Urinary bladder (tissue), 4 donors: ENCODE measurements around the gene RAB39A. TPM values are rescaled to one million over a fixed set of nuclear protein-coding genes. Genes with fewer than 3 reads are reported as not detected.
"Not testable (repeated sequence)": the region's sequence is repeated elsewhere in the genome, so short reads cannot be mapped to it uniquely, and the experiment has no call there.

ENCODE experiments used
- DNase-seq: peaks from one replicate; pipeline ENCODE4 v3.0.0-alpha.2; 2015; ENCODE audit errors: extremely low spot score
- H3K27ac ChIP-seq: one replicate; pipeline ENCODE4 v1.5.1; 2013; ENCODE audit warnings: low read depth, mild to moderate bottlenecking, moderate library complexity
- H3K36me3 ChIP-seq: one replicate; pipeline ENCODE4 v1.6.1; 2013; ENCODE audit warnings: mild to moderate bottlenecking, moderate library complexity; ENCODE audit not compliant: insufficient read depth
- H3K4me1 ChIP-seq: one replicate; pipeline ENCODE4 v1.6.1; 2013; ENCODE audit warnings: mild to moderate bottlenecking, moderate library complexity; ENCODE audit not compliant: insufficient read depth
- H3K4me3 ChIP-seq: one replicate; pipeline ENCODE4 v1.5.1; 2013; ENCODE audit warnings: low read depth, low read length
- WGBS: extraction: QIAGEN DNeasy Blood & Tissue Kit; methylation state at CpG from one replicate; pipeline ENCODE4 v1.1.7; 2013; 5-methylcytosine and 5-hydroxymethylcytosine counted together
- polyA plus RNA-seq: library from polyadenylated mRNA; stranded (reverse); fragments of 200-250 nt; gene quantifications from one replicate; pipeline ENCODE4 v1.2.3, GENCODE V29; 2013
- total RNA-seq: library from RNA; depleted of rRNA; stranded (reverse); fragments of >200 nt; gene quantifications from one replicate; pipeline ENCODE4 v1.2.3, GENCODE V29; 2014
- donor health status: healthy with polysubstance abuse.
- donor health status: healthy.

The RAB39A gene
- total and polyA plus RNA-seq, 2 donors = 0.27 to 4.0 TPM

GRCh38 chr11:107929611-107930200, 1.5 kb downstream of the RAB39A start:
- H3K4me3 ChIP-seq = no peak overlapping the region

GRCh38 chr11:107931206-107931605, 3.0 kb downstream of the RAB39A start:
- no peak overlapping the region for H3K4me3 ChIP-seq
- no peaks in the 10 kb centered on the region for H3K4me1 ChIP-seq
- no peak for DNase-seq
- no peak overlapping the region for H3K27ac ChIP-seq
- WGBS = 82% methylated on average over 7 of the region's 7 CpGs
- no peaks in the 10 kb centered on the region for H3K36me3 ChIP-seq

More at GRCh38 chr11:107929611-107930200, 1.5 kb downstream of the RAB39A start:
- WGBS = 32% methylated on average over 10 of the region's 10 CpGs
- DNase-seq = no peak
- H3K36me3 ChIP-seq = no peaks in the 10 kb centered on the region
- H3K4me1 ChIP-seq = no peaks in the 10 kb centered on the region
- no peak overlapping the region for H3K27ac ChIP-seq

GRCh38 chr11:107947904-107948303, 19.7 kb downstream of the RAB39A start:
- Histone ChIP-seq H3K4me3 (no peak overlapping the region), H3K27ac (no peak overlapping the region), H3K4me1 (no peaks in the 10 kb centered on the region), H3K36me3 (no peaks in the 10 kb centered on the region)
- no peak for DNase-seq
- WGBS = 66% methylated on average over 4 of the region's 4 CpGs

- H3K4me1 ChIP-seq, H3K4me3 ChIP-seq: not testable (repeated sequence)
- 78% methylated on average over 12 of the region's 12 CpGs for WGBS
These were observed 20.1 kb downstream of the RAB39A start for GRCh38 chr11:107948328-107948727.

GRCh38 chr11:107951155-107951554, 22.9 kb downstream of the RAB39A start:
- H3K27ac ChIP-seq = no peak overlapping the region
- no peaks in the 10 kb centered on the region for H3K36me3 ChIP-seq
- H3K4me3 ChIP-seq = no peak overlapping the region
- H3K4me1 ChIP-seq = no peaks in the 10 kb centered on the region
- DNase-seq = no peak

More at GRCh38 chr11:107948328-107948727, 20.1 kb downstream of the RAB39A start:
- H3K36me3 ChIP-seq, DNase-seq, H3K27ac ChIP-seq: not testable (repeated sequence)

GRCh38 chr11:107953446-107953845, 25.2 kb downstream of the RAB39A start:
- no peak overlapping the region for H3K4me3 ChIP-seq
- DNase-seq = no peak
- H3K27ac ChIP-seq = no peak overlapping the region
- 60% methylated on average over 3 of the region's 3 CpGs for WGBS
- no peaks in the 10 kb centered on the region for H3K4me1 ChIP-seq
- H3K36me3 ChIP-seq = no peaks in the 10 kb centered on the region

- WGBS = 64% methylated on average over 1 of the region's 1 CpG
- no peak overlapping the region for H3K4me3 ChIP-seq
- H3K4me1 ChIP-seq = no peaks in the 10 kb centered on the region
- no peak overlapping the region for H3K27ac ChIP-seq
- H3K36me3 ChIP-seq = no peaks in the 10 kb centered on the region
- DNase-seq = no peak
These were observed 28.3 kb downstream of the RAB39A start for GRCh38 chr11:107956543-107956942.

- no peak for DNase-seq
- 2% methylated on average over 1 of the region's 1 CpG for WGBS
- Histone ChIP-seq H3K36me3 (no peaks in the 10 kb centered on the region), H3K4me1 (no peaks in the 10 kb centered on the region), H3K27ac (no peak overlapping the region), H3K4me3 (no peak overlapping the region)
These were observed 28.9 kb downstream of the RAB39A start for GRCh38 chr11:107957109-107957588.

GRCh38 chr11:107961480-107961879, 33.2 kb downstream of the RAB39A start:
- H3K4me1 ChIP-seq = no peaks in the 10 kb centered on the region
- no peak overlapping the region for H3K27ac ChIP-seq
- no peaks in the 10 kb centered on the region for H3K36me3 ChIP-seq
- DNase-seq = no peak
- 65% methylated on average over 3 of the region's 3 CpGs for WGBS
- no peak overlapping the region for H3K4me3 ChIP-seq

- H3K27ac ChIP-seq = no peak overlapping the region
- H3K36me3 ChIP-seq = no peaks in the 10 kb centered on the region
- H3K4me1 ChIP-seq = no peaks in the 10 kb centered on the region
- no peak for DNase-seq
- H3K4me3 ChIP-seq = no peak overlapping the region
- WGBS = 60% methylated on average over 1 of the region's 1 CpG
These were observed 33.9 kb downstream of the RAB39A start for GRCh38 chr11:107962181-107962580.

- no peak overlapping the region for H3K4me3 ChIP-seq
- no peaks in the 10 kb centered on the region for H3K36me3 ChIP-seq
- H3K27ac ChIP-seq = no peak overlapping the region
- DNase-seq = no peak
- WGBS = 72% methylated on average over 8 of the region's 8 CpGs
- H3K4me1 ChIP-seq = no peaks in the 10 kb centered on the region
These were observed 34.8 kb downstream of the RAB39A start for GRCh38 chr11:107963091-107963490.

GRCh38 chr11:107969219-107969618, 41.0 kb downstream of the RAB39A start:
- DNase-seq = no peak
- H3K4me1 ChIP-seq = no peaks in the 10 kb centered on the region
- no peak overlapping the region for H3K4me3 ChIP-seq
- H3K27ac ChIP-seq = no peak overlapping the region
- H3K36me3 ChIP-seq = no peaks in the 10 kb centered on the region

- 70% methylated on average over 5 of the region's 5 CpGs for WGBS
- Histone ChIP-seq H3K4me1 (no peaks in the 10 kb centered on the region), H3K36me3 (no peaks in the 10 kb centered on the region), H3K27ac (no peak overlapping the region), H3K4me3 (no peak overlapping the region)
- no peak for DNase-seq
These were observed 41.8 kb downstream of the RAB39A start for GRCh38 chr11:107970049-107970448.

GRCh38 chr11:107973641-107974040, 45.4 kb downstream of the RAB39A start:
- H3K36me3 ChIP-seq = no peaks in the 10 kb centered on the region
- WGBS = 97% methylated on average over 1 of the region's 1 CpG
- DNase-seq = no peak

More at GRCh38 chr11:107973641-107974040, 45.4 kb downstream of the RAB39A start:
- no peak overlapping the region for H3K4me3 ChIP-seq
- no peaks in the 10 kb centered on the region for H3K4me1 ChIP-seq
- no peak overlapping the region for H3K27ac ChIP-seq
